K562 treated with DMSO at 1 percent for 12 hours (cell line): ENCODE results near the gene HDHD3. TPM values are rescaled to one million over a fixed set of nuclear protein-coding genes. Genes with fewer than 3 reads are reported as not detected.

Experiments used
- total RNA-seq: library from RNA; unstranded; fragments of 300-600 nt; gene quantifications from 2 replicates; pipeline ENCODE4 v1.2.3, GENCODE V29; 2022; ENCODE audit not compliant: insufficient read depth

The HDHD3 gene
- 43.8 and 46.9 TPM in 2 replicates for total RNA-seq

GRCh38 chr9:113376634-113377567 is at the start of gene HDHD3:
Gene HDHD3, minus strand, starts transcription at chr9:113376986. Its CDS starts 2,632 bp downstream, at chr9:113374354.

GRCh38 chr9:113410207-113410864 is 33.5 kb upstream of the HDHD3 start, which contains the start of the genes C9orf43 and POLE3:
Gene C9orf43, plus strand, starts transcription at chr9:113410747. Its CDS starts 2,747 bp downstream, at chr9:113413494.
Gene POLE3, minus strand, starts transcription at chr9:113410675. Its CDS starts 382 bp downstream, at chr9:113410293.

GRCh38 chr9:113401027-113401792 is 24.4 kb upstream of the HDHD3 start, which contains the start of gene ALAD:
Gene ALAD, minus strand, starts transcription at chr9:113401284. Its CDS starts 7,725 bp downstream, at chr9:113393559.

GRCh38 chr9:113349445-113350094 is 27.2 kb downstream of the HDHD3 start, which contains the start of gene BSPRY:
Gene BSPRY, plus strand, starts transcription at chr9:113349541. Its CDS starts 39 bp downstream, at chr9:113349580.

GRCh38 chr9:113340011-113340699 is 36.6 kb downstream of the HDHD3 start, which contains the start of gene WDR31:
Gene WDR31, minus strand, starts transcription at chr9:113340275. Its CDS starts 8,253 bp downstream, at chr9:113332022.

Other genes starting within 250 kb of the HDHD3 start
- 1.9 and 3.5 TPM in 2 replicates for gene SLC31A2, start 226.0 kb downstream of the HDHD3 start, total RNA-seq
- gene FKBP15, start 155.7 kb downstream of the HDHD3 start, total RNA-seq: 5.7 and 17.8 TPM in 2 replicates
- gene SLC31A1, start 155.4 kb downstream of the HDHD3 start, total RNA-seq: 18.8 and 55.7 TPM in 2 replicates
- 29.7 and 31.8 TPM in 2 replicates for gene CDC26, start 101.4 kb downstream of the HDHD3 start, total RNA-seq
- 14.3 and 29.1 TPM in 2 replicates for gene PRPF4, start 101.3 kb downstream of the HDHD3 start, total RNA-seq
- 0.53 TPM in 1 of 2 replicates, not detected in the other for gene RNF183, start 73.6 kb downstream of the HDHD3 start, total RNA-seq
- 1.4 and 5.8 TPM in 2 replicates for gene WDR31, start 36.7 kb downstream of the HDHD3 start, total RNA-seq
- gene BSPRY, start 27.4 kb downstream of the HDHD3 start, total RNA-seq: 0.97 and 1.1 TPM in 2 replicates
- 24.0 and 59.9 TPM in 2 replicates for gene ALAD, start 24.3 kb upstream of the HDHD3 start, total RNA-seq
- 51.2 and 78.7 TPM in 2 replicates for gene POLE3, start 33.7 kb upstream of the HDHD3 start, total RNA-seq
- 0.41 TPM in 1 of 2 replicates, not detected in the other for gene C9orf43, start 33.8 kb upstream of the HDHD3 start, total RNA-seq
- 5.6 and 8.1 TPM in 2 replicates for gene RGS3, start 86.7 kb upstream of the HDHD3 start, total RNA-seq